ENCODE results near the gene IFNAR2.
"Not testable (repeated sequence)": the region's sequence is repeated elsewhere in the genome, so short reads cannot be mapped to it uniquely, and the experiment has no call there.

The IFNAR2 gene

DNA sequence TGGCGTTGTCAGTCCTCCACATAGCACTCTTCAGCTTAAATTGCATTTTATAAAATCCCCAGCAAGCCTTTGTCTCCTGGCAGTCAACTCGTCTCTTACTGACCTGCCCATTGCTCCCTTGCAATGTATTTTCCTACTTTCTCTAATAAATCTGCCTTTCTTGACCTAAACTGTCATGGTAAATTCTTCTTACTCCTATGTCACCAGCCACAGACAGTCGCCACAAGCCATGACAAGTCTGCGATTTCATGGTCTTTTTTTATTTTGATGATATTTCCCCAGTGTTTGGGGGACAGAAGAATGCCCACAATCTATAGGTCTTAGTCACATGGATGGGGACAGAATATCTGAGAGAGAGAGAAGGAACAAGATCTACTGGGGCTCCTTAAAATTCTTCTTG, 8.4 kb downstream of the IFNAR2 start:
- ChIA-PET POLR2A (no interaction called here), CTCF (no interaction called here)
- TF ChIP-seq SP1 (IDR thresholded peaks at IDR 0.05) (no peak), FOXM1 (IDR thresholded peaks at IDR 0.05; ENCODE audit: borderline replicate concordance) (no peak), LEF1 (IDR thresholded peaks at IDR 0.05; ENCODE audit: borderline replicate concordance) (no peak), FOXA1 (IDR thresholded peaks at IDR 0.05) (no peak), NFRKB (IDR thresholded peaks at IDR 0.05) (no peak), FOXK2 (IDR thresholded peaks at IDR 0.05) (no peak), TARDBP (IDR thresholded peaks at IDR 0.05) (no peak), CTBP1 (IDR thresholded peaks at IDR 0.05; ENCODE audit: borderline replicate concordance) (no peak), BHLHE40 (IDR thresholded peaks at IDR 0.05; ENCODE audit: borderline replicate concordance) (no peak)
- TF ChIP-seq, protein P1, sequence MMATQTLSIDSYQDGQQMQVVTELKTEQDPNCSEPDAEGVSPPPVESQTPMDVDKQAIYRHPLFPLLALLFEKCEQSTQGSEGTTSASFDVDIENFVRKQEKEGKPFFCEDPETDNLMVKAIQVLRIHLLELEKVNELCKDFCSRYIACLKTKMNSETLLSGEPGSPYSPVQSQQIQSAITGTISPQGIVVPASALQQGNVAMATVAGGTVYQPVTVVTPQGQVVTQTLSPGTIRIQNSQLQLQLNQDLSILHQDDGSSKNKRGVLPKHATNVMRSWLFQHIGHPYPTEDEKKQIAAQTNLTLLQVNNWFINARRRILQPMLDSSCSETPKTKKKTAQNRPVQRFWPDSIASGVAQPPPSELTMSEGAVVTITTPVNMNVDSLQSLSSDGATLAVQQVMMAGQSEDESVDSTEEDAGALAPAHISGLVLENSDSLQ (IDR thresholded peaks at IDR 0.05), result no peak
- no peak for DNase-seq (ENCODE audit: extremely low spot score)

DNA sequence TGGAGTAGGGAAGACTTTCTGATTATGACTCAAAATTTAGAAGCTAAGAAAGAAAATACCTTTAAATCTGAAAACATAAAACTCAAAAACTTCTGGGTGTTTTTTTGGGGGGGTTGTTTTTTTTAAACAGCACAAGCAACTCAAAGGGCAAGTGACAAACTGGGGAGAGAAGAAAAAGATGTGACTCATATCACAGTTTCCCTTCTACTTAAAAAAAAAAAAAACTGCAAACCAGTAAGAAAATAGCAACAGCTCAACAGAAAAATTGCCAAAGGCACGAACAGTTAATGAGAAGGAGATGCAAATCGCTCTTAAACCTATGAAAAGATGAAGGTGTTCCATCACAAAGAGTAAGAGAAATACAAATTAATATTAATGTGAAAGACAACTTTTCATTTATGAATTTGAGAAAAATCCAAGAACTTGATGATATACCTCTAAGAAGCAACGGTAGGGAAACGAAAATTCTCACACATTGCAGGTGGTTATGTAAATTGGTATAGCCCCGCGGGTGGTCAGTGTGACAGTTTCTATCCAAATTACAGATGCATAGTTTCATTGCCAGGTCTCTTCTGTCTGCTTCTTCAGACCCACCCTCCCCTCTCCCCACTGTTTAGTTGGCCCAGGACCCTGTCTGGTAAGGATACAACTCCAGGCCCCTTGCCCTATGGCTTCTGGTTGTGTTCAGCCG, 9.0 kb downstream of the IFNAR2 start:
- ChIA-PET CTCF (no interaction called here), POLR2A (no interaction called here)
- DNase-seq (ENCODE audit: extremely low spot score), result no peak
- no peak for TF ChIP-seq FOXK2 (IDR thresholded peaks at IDR 0.05)
- TF ChIP-seq ELF4 (IDR thresholded peaks at IDR 0.05), result no peak
- TF ChIP-seq HDGF (IDR thresholded peaks at IDR 0.05; ENCODE audit: borderline replicate concordance), result no peak
- TF ChIP-seq ZNF384 (IDR thresholded peaks at IDR 0.05), result no peak
- TF ChIP-seq LEF1 (IDR thresholded peaks at IDR 0.05; ENCODE audit: borderline replicate concordance), result no peak
- TF ChIP-seq SUZ12 (IDR thresholded peaks at IDR 0.05), result no peak
- TF ChIP-seq SP1 (IDR thresholded peaks at IDR 0.05), result no peak
- no peak for TF ChIP-seq L3MBTL2 (conservative IDR thresholded peaks at IDR 0.05)
- no peak for TF ChIP-seq TARDBP (IDR thresholded peaks at IDR 0.05)
- TF ChIP-seq ARNT (IDR thresholded peaks at IDR 0.05), result no peak
- TF ChIP-seq CTBP1 (IDR thresholded peaks at IDR 0.05; ENCODE audit: borderline replicate concordance), result no peak
- TF ChIP-seq, protein P1 (IDR thresholded peaks at IDR 0.05), result no peak
- no peak for TF ChIP-seq FOXA1 (IDR thresholded peaks at IDR 0.05)
- no peak for TF ChIP-seq FOXM1 (IDR thresholded peaks at IDR 0.05; ENCODE audit: borderline replicate concordance)
- TF ChIP-seq NFRKB (IDR thresholded peaks at IDR 0.05), result no peak

DNA sequence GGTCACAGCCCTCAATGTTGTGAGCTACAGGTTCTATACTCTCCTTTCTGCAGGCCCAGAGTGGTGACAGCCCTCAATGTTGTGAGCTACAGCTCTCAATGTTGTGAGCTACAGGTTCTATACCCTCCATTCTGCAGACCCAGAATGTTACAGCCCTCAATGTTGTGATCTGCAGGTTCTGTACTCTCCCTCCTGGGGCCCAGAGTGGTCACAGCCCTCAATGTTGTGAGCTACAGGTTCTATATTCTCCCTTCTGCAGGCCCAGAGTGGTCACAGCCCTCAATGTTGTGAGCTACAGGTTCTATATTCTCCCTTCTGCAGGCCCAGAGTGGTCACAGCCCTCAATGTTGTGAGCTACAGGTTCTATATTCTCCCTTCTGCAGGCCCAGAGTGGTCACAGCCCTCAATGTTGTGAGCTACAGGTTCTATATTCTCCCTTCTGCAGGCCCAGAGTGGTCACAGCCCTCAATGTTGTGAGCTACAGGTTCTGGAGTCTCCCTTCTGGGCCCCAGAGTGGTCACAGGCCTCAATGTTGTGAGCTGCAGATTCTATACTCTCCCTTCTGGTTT, 9.9 kb downstream of the IFNAR2 start:
- DNase-seq (ENCODE audit: extremely low spot score); POLR2A ChIA-PET; CTCF ChIA-PET: not testable (repeated sequence)

- POLR2A ChIA-PET, result interaction anchor here (0.9 kb wide), 1 partner anchor 84 kb away, joined by 3 read pairs; the partner anchor contains the start of gene IFNAR1
- TF ChIP-seq, protein P1 (IDR thresholded peaks at IDR 0.05), result no peak
- no peak for TF ChIP-seq ARNT (IDR thresholded peaks at IDR 0.05)
- no peak for TF ChIP-seq FOXM1 (IDR thresholded peaks at IDR 0.05; ENCODE audit: borderline replicate concordance)
- no peak for TF ChIP-seq FOXK2 (IDR thresholded peaks at IDR 0.05)
- no peak for TF ChIP-seq HDGF (IDR thresholded peaks at IDR 0.05; ENCODE audit: borderline replicate concordance)
- TF ChIP-seq SP1 (IDR thresholded peaks at IDR 0.05), result no peak
- TF ChIP-seq L3MBTL2 (conservative IDR thresholded peaks at IDR 0.05), result no peak
- no peak for TF ChIP-seq CTBP1 (IDR thresholded peaks at IDR 0.05; ENCODE audit: borderline replicate concordance)
- no peak for TF ChIP-seq NFRKB (IDR thresholded peaks at IDR 0.05)
- no peak for TF ChIP-seq ZNF384 (IDR thresholded peaks at IDR 0.05)
- TF ChIP-seq BHLHE40 (IDR thresholded peaks at IDR 0.05; ENCODE audit: borderline replicate concordance), result no peak
- no peak for TF ChIP-seq TARDBP (IDR thresholded peaks at IDR 0.05)
- TF ChIP-seq ELF4 (IDR thresholded peaks at IDR 0.05), result no peak
- TF ChIP-seq LEF1 (IDR thresholded peaks at IDR 0.05; ENCODE audit: borderline replicate concordance), result no peak
- no peak for TF ChIP-seq FOXA1 (IDR thresholded peaks at IDR 0.05)
- no peak for TF ChIP-seq SUZ12 (IDR thresholded peaks at IDR 0.05)
- DNase-seq (ENCODE audit: extremely low spot score), result no peak
- CTCF ChIA-PET, result no interaction called here
These were observed 10.7 kb downstream of the IFNAR2 start for GRCh38 chr21:33240404-33240803.

DNA sequence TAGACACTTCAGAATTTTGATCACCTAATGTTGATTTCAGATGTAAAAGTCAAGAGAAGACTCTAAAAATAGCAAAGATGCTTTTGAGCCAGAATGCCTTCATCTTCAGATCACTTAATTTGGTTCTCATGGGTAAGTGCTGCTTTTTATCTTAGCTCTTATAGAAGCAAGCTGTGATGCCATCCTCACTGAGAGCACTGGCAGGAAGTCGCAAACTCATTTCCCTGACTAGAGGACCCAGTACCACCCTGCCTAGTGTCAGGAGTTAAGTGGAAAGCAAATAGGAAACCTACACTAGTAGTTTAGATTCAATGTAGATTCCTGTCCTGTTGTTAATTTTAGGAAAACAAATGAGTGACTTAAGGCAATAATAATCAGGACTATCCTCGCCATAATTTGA, 12.1 kb downstream of the IFNAR2 start:
- TF ChIP-seq BHLHE40 (IDR thresholded peaks at IDR 0.05; ENCODE audit: borderline replicate concordance), result no peak
- TF ChIP-seq SUZ12 (IDR thresholded peaks at IDR 0.05), result no peak
- no peak for TF ChIP-seq FOXA1 (IDR thresholded peaks at IDR 0.05)
- TF ChIP-seq LEF1 (IDR thresholded peaks at IDR 0.05; ENCODE audit: borderline replicate concordance), result no peak
- TF ChIP-seq HDGF (IDR thresholded peaks at IDR 0.05; ENCODE audit: borderline replicate concordance), result no peak
- TF ChIP-seq TARDBP (IDR thresholded peaks at IDR 0.05), result no peak
- no peak for TF ChIP-seq CTBP1 (IDR thresholded peaks at IDR 0.05; ENCODE audit: borderline replicate concordance)
- TF ChIP-seq ARNT (IDR thresholded peaks at IDR 0.05), result no peak
- TF ChIP-seq FOXM1 (IDR thresholded peaks at IDR 0.05; ENCODE audit: borderline replicate concordance), result no peak
- TF ChIP-seq SP1 (IDR thresholded peaks at IDR 0.05), result no peak
- TF ChIP-seq, protein P1 (IDR thresholded peaks at IDR 0.05), result no peak
- TF ChIP-seq NFRKB (IDR thresholded peaks at IDR 0.05), result no peak
- TF ChIP-seq L3MBTL2 (conservative IDR thresholded peaks at IDR 0.05), result no peak
- no peak for TF ChIP-seq ELF4 (IDR thresholded peaks at IDR 0.05)
- no peak for TF ChIP-seq FOXK2 (IDR thresholded peaks at IDR 0.05)
- no peak for TF ChIP-seq ZNF384 (IDR thresholded peaks at IDR 0.05)
- CTCF ChIA-PET, result no interaction called here
- no peak for DNase-seq (ENCODE audit: extremely low spot score)
- POLR2A ChIA-PET, result no interaction called here

- DNase-seq (ENCODE audit: extremely low spot score); CTCF ChIA-PET: not testable (repeated sequence)
- POLR2A ChIA-PET, result interaction anchor here (0.6 kb wide), 1 partner anchor 9 kb away, joined by 4 read pairs; no protein-coding TSS in a partner anchor
These were observed 13.1 kb downstream of the IFNAR2 start for GRCh38 chr21:33242846-33243245.
